ENCODE measurements around the gene ART4.

ART4 gene

GRCh38 chr12:14802721-14803010 lies 40.7 kb downstream of the ART4 start:
- Histone ChIP-seq H3K36me3 (peaks cover 18 to 19% (median 18%) of the 10 kb centered on the region in 3 donors), H3K4me3 (peak overlapping the region; percentile 83 to 94), H3K27me3 (no peaks in the 10 kb centered on the region), H3K27ac (peak overlapping the region; percentile 86 to 95), H3K9me3 (no peaks in the 10 kb centered on the region), H3K4me1 (peaks cover 0 to 19% (median 6%) of the 10 kb centered on the region in 4 donors)
- intact Hi-C loops (cut with DNase I; ENCODE audit: low total_unique reads) = no loop called here
- DNase-seq = no peak
- TF ChIP-seq CTCF (IDR thresholded peaks at IDR 0.05) = no peak

- DNase-seq = no peak
- peak overlapping the region; percentile 83 to 94 for H3K4me3 ChIP-seq
- peak overlapping the region; percentile 86 to 95 for H3K27ac ChIP-seq
- H3K36me3 ChIP-seq = peaks cover 21 to 24% (median 22%) of the 10 kb centered on the region in 3 donors
- no peak for TF ChIP-seq CTCF (IDR thresholded peaks at IDR 0.05)
- no peaks in the 10 kb centered on the region for H3K27me3 ChIP-seq
- intact Hi-C loops (cut with DNase I; ENCODE audit: low total_unique reads) = no loop called here
- peaks cover 0 to 19% (median 6%) of the 10 kb centered on the region in 4 donors for H3K4me1 ChIP-seq
- H3K9me3 ChIP-seq = no peaks in the 10 kb centered on the region
These were observed 41.1 kb downstream of the ART4 start for GRCh38 chr12:14802247-14802646.

- intact Hi-C loops (cut with DNase I; ENCODE audit: low total_unique reads) = no loop called here
- H3K4me3 ChIP-seq = no peak overlapping the region
These were observed 48.3 kb downstream of the ART4 start for GRCh38 chr12:14795028-14795448.

GRCh38 chr12:14785568-14785967 lies 57.8 kb downstream of the ART4 start:
- H3K27me3 ChIP-seq = no peaks in the 10 kb centered on the region
- H3K27ac ChIP-seq = no peak overlapping the region
- H3K9me3 ChIP-seq = no peaks in the 10 kb centered on the region
- TF ChIP-seq CTCF (IDR thresholded peaks at IDR 0.05) = no peak
- no peak overlapping the region for H3K4me3 ChIP-seq
- no peak for DNase-seq
- intact Hi-C loops (cut with DNase I; ENCODE audit: low total_unique reads) = no loop called here
- peaks cover 49 to 56% (median 53%) of the 10 kb centered on the region in 3 donors for H3K36me3 ChIP-seq
- no peaks in the 10 kb centered on the region for H3K4me1 ChIP-seq

More at GRCh38 chr12:14795028-14795448, 48.3 kb downstream of the ART4 start:
- H3K27ac ChIP-seq = no peak overlapping the region
- TF ChIP-seq CTCF (IDR thresholded peaks at IDR 0.05) = no peak
- H3K27me3 ChIP-seq = no peaks in the 10 kb centered on the region
- H3K9me3 ChIP-seq = no peaks in the 10 kb centered on the region
- H3K36me3 ChIP-seq = peaks cover 78 to 96% (median 85%) of the 10 kb centered on the region in 3 donors
- H3K4me1 ChIP-seq = no peaks in the 10 kb centered on the region
- no peak for DNase-seq

GRCh38 chr12:14784471-14784870 lies 58.9 kb downstream of the ART4 start:
- Histone ChIP-seq H3K36me3 (peaks cover 38 to 45% (median 42%) of the 10 kb centered on the region in 3 donors), H3K4me3 (no peak overlapping the region), H3K27me3 (no peaks in the 10 kb centered on the region), H3K4me1 (no peaks in the 10 kb centered on the region), H3K27ac (no peak overlapping the region), H3K9me3 (no peaks in the 10 kb centered on the region)
- intact Hi-C loops (cut with DNase I; ENCODE audit: low total_unique reads) = no loop called here
- DNase-seq = no peak
- TF ChIP-seq CTCF (IDR thresholded peaks at IDR 0.05) = no peak

GRCh38 chr12:14782756-14783155 lies 60.6 kb downstream of the ART4 start:
- intact Hi-C loops (cut with DNase I; ENCODE audit: low total_unique reads) = no loop called here
- TF ChIP-seq CTCF (IDR thresholded peaks at IDR 0.05) = no peak
- no peak overlapping the region for H3K4me3 ChIP-seq
- H3K9me3 ChIP-seq = no peaks in the 10 kb centered on the region
- H3K27ac ChIP-seq = no peak overlapping the region
- H3K27me3 ChIP-seq = no peaks in the 10 kb centered on the region
- H3K4me1 ChIP-seq = peaks cover 0 to 5% (median 0%) of the 10 kb centered on the region in 4 donors
- DNase-seq = no peak
- H3K36me3 ChIP-seq = peaks cover 21 to 28% (median 25%) of the 10 kb centered on the region in 3 donors
